GM23338 (cell line): ENCODE results near the gene KANK3.
"Not testable (repeated sequence)": the region's sequence is repeated elsewhere in the genome, so short reads cannot be mapped to it uniquely, and the experiment has no call there.

Experiments
- EZH2 ChIP-seq: fragments of 200-600 bp; sonication (generic); IDR thresholded peaks from one replicate; pipeline ENCODE4 v1.8.0; 2017; ENCODE audit warnings: antibody characterized with exemption, mild to moderate bottlenecking, low read depth; ENCODE audit not compliant: unreplicated experiment
- POLR2AphosphoS5 ChIP-seq: IDR thresholded peaks from 2 replicates; pipeline ENCODE4 v1.6.1; 2016; ENCODE audit warnings: antibody characterized with exemption, low read depth
- TF ChIP-seq, protein P1 (sequence below), 2 experiments: fragments of 200-600 bp in 1 of 2; sonication (generic) in 1 of 2; conservative IDR thresholded peaks; 2 replicates each; pipeline versions ENCODE4 v1.5.1 to v1.6.1; 2016 to 2017; ENCODE audit warnings: antibody characterized with exemption in 2 of 2, low read depth in 2 of 2, mild to moderate bottlenecking in 2 of 2, moderate library complexity in 1 of 2
- TF ChIP-seq, protein P2 (sequence below): IDR thresholded peaks from one replicate; pipeline ENCODE4 v1.6.1; 2018; ENCODE audit warnings: antibody characterized with exemption; ENCODE audit not compliant: unreplicated experiment

DNA sequence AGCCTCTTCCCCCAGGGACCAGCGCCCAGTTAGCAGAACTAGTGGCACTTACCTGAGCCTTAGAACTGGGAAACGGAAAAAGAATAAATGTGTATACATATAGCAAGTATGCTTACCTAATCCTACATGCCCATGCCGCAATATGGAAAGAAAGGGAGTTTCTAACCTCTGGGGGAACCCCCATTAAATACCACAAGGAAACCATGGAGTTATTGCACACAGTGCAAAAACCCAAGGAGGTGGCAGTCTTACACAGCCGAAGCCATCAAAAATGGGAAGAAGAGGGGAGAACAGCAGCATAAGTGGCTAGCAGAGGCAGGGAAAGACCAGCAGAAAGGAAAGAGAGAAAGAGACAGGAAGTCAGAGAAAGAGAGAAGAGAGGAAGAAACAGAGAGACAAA is 41.5 kb upstream of the KANK3 start:
- TF ChIP-seq, protein P1, sequence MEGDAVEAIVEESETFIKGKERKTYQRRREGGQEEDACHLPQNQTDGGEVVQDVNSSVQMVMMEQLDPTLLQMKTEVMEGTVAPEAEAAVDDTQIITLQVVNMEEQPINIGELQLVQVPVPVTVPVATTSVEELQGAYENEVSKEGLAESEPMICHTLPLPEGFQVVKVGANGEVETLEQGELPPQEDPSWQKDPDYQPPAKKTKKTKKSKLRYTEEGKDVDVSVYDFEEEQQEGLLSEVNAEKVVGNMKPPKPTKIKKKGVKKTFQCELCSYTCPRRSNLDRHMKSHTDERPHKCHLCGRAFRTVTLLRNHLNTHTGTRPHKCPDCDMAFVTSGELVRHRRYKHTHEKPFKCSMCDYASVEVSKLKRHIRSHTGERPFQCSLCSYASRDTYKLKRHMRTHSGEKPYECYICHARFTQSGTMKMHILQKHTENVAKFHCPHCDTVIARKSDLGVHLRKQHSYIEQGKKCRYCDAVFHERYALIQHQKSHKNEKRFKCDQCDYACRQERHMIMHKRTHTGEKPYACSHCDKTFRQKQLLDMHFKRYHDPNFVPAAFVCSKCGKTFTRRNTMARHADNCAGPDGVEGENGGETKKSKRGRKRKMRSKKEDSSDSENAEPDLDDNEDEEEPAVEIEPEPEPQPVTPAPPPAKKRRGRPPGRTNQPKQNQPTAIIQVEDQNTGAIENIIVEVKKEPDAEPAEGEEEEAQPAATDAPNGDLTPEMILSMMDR (conservative IDR thresholded peaks at IDR 0.05; ENCODE audit: low read depth in 2 of 2): not testable (repeated sequence)
- TF ChIP-seq EZH2, POLR2AphosphoS5: not testable (repeated sequence)
- TF ChIP-seq, protein P2, sequence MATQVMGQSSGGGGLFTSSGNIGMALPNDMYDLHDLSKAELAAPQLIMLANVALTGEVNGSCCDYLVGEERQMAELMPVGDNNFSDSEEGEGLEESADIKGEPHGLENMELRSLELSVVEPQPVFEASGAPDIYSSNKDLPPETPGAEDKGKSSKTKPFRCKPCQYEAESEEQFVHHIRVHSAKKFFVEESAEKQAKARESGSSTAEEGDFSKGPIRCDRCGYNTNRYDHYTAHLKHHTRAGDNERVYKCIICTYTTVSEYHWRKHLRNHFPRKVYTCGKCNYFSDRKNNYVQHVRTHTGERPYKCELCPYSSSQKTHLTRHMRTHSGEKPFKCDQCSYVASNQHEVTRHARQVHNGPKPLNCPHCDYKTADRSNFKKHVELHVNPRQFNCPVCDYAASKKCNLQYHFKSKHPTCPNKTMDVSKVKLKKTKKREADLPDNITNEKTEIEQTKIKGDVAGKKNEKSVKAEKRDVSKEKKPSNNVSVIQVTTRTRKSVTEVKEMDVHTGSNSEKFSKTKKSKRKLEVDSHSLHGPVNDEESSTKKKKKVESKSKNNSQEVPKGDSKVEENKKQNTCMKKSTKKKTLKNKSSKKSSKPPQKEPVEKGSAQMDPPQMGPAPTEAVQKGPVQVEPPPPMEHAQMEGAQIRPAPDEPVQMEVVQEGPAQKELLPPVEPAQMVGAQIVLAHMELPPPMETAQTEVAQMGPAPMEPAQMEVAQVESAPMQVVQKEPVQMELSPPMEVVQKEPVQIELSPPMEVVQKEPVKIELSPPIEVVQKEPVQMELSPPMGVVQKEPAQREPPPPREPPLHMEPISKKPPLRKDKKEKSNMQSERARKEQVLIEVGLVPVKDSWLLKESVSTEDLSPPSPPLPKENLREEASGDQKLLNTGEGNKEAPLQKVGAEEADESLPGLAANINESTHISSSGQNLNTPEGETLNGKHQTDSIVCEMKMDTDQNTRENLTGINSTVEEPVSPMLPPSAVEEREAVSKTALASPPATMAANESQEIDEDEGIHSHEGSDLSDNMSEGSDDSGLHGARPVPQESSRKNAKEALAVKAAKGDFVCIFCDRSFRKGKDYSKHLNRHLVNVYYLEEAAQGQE: not testable (repeated sequence)
